HG03039 (cell line): Measurements from ENCODE around the gene FAM110A.
"Not testable (repeated sequence)": the region's sequence is repeated elsewhere in the genome, so short reads cannot be mapped to it uniquely, and the experiment has no call there.

Experiments used
- ATAC-seq: cut with Tn5 transposase; IDR thresholded peaks from one replicate; pipeline ENCODE4 v1.9.1; 2021; ENCODE audit warnings: mild to moderate bottlenecking, moderate library complexity; ENCODE audit not compliant: unreplicated experiment

FAM110A gene

GRCh38 chr20:822651-823573, 10.6 kb upstream of the FAM110A start:
- no peak for ATAC-seq

- no peak for ATAC-seq
Observed at GRCh38 chr20:823574-823902, 10.0 kb upstream of the FAM110A start.

GRCh38 chr20:824490-824889, 9.0 kb upstream of the FAM110A start:
- no peak for ATAC-seq

GRCh38 chr20:824916-825315, 8.6 kb upstream of the FAM110A start:
- ATAC-seq = no peak

GRCh38 chr20:825710-826421, 7.6 kb upstream of the FAM110A start:
- no peak for ATAC-seq

- ATAC-seq = no peak
Observed at GRCh38 chr20:826695-827323, 6.7 kb upstream of the FAM110A start.

GRCh38 chr20:827981-828380, 5.5 kb upstream of the FAM110A start:
- ATAC-seq = not testable (repeated sequence)

- ATAC-seq = no peak
Observed at GRCh38 chr20:828987-829386, 4.5 kb upstream of the FAM110A start.

- ATAC-seq = no peak
Observed at GRCh38 chr20:829551-829950, 4.0 kb upstream of the FAM110A start.

GRCh38 chr20:830011-830521, 3.4 kb upstream of the FAM110A start:
- ATAC-seq = no peak

- ATAC-seq = no peak
Observed at GRCh38 chr20:831251-831650, 2.3 kb upstream of the FAM110A start.

GRCh38 chr20:831956-832355, 1.6 kb upstream of the FAM110A start:
- ATAC-seq = no peak

GRCh38 chr20:833121-833449, 430 bp upstream of the FAM110A start:
- no peak for ATAC-seq

GRCh38 chr20:834151-834746, 734 bp downstream of the FAM110A start:
- no peak for ATAC-seq

GRCh38 chr20:835608-836045, 2.1 kb downstream of the FAM110A start:
- ATAC-seq = no peak

- no peak for ATAC-seq
Observed at GRCh38 chr20:836190-836589, 2.7 kb downstream of the FAM110A start.

- no peak for ATAC-seq
Observed at GRCh38 chr20:839015-839414, 5.5 kb downstream of the FAM110A start.

GRCh38 chr20:839626-840025, 6.1 kb downstream of the FAM110A start:
- ATAC-seq = no peak

GRCh38 chr20:840503-840857, 7.0 kb downstream of the FAM110A start:
- no peak for ATAC-seq

GRCh38 chr20:840858-841567, 7.5 kb downstream of the FAM110A start:
- no peak for ATAC-seq
